HCT116 (cell line): ENCODE results near the gene ELAVL2. TPM values are rescaled to one million over a fixed set of nuclear protein-coding genes. Genes with fewer than 3 reads are reported as not detected.

Experiments used
- ATAC-seq: fragments of 200-7000 bp; cut with Tn5 transposase; 2 replicates; pipeline ENCODE4 v1.9.1; 2020; ENCODE audit warnings: mild to moderate bottlenecking, moderate library complexity
- BruUV-seq: library from RNA; stranded (reverse); fragments of 400-500 nt; replicated peaks from 2 replicates; lab custom pipeline; 2021; lab: Mats Ljungman, UMichigan
- CTCF ChIA-PET: fragments of 300-600 bp; sonication (Branson Sonifier 250); formaldehyde crosslinking; loops from one replicate; lab custom pipeline; 2021; ENCODE audit warnings: antibody characterized with exemption; lab: Charles Lee
- POLR2A ChIA-PET: fragments of 300-600, 350-600 bp; sonication (Branson Sonifier 250); formaldehyde crosslinking; loops from one replicate; lab custom pipeline; 2021; ENCODE audit warnings: antibody characterized with exemption; lab: Charles Lee
- RAD21 ChIA-PET, 2 experiments: fragments of 300-600 bp; sonication (Branson Sonifier 250); formaldehyde crosslinking; loops; one replicate each; lab custom pipeline; 2023; ENCODE audit warnings: low total read pairs in 2 of 2; ENCODE audit not compliant: uncharacterized antibody in 2 of 2, unreplicated experiment in 2 of 2, low non-redundant PET in 1 of 2; lab: Charles Lee
- DNase-seq: peaks from one replicate; pipeline ENCODE4 v3.0.0-alpha.2; 2010; ENCODE audit warnings: low read depth, low spot score
- H2AFZ ChIP-seq: fragments of 200-600 bp; shearing (Covaris generic), sonication (generic); 2 replicates; pipeline ENCODE4 v1.6.1; 2017; ENCODE audit warnings: low read depth, mixed run types, mixed read lengths, antibody characterized with exemption, low read length; ENCODE audit not compliant: poor library complexity, severe bottlenecking
- H3K27ac ChIP-seq: 2 replicates; pipeline ENCODE4 v1.5.1; 2012; ENCODE audit warnings: low read depth, low read length
- H3K27me3 ChIP-seq: fragments of 200-600 bp; sonication (generic); 2 replicates; pipeline ENCODE4 v1.6.1; 2016; ENCODE audit warnings: mixed run types, low read length, mixed read lengths; ENCODE audit not compliant: insufficient read depth
- H3K36me3 ChIP-seq, 2 experiments: fragments of 200-500 bp in 1 of 2; fragments of 200-600 bp in 1 of 2; sonication (Bioruptor generic) in 1 of 2; sonication (generic) in 1 of 2; 2 replicates each; pipeline versions ENCODE4 v1.5.1 to v1.6.1; 2014 to 2016; ENCODE audit warnings: low read length in 2 of 2, inconsistent platforms in 1 of 2, mixed read lengths in 1 of 2, mixed run types in 1 of 2; ENCODE audit not compliant: insufficient read depth in 2 of 2, control insufficient read depth in 1 of 2
- H3K4me1 ChIP-seq, 2 experiments: fragments of 200-600 bp in 1 of 2; sonication (generic) in 1 of 2; 2 replicates each; pipeline versions ENCODE4 v1.5.1 to v1.6.1; 2012 to 2017; ENCODE audit warnings: low read length in 2 of 2, inconsistent platforms in 1 of 2, mild to moderate bottlenecking in 1 of 2, mixed read lengths in 1 of 2, mixed run types in 1 of 2, moderate library complexity in 1 of 2; ENCODE audit not compliant: insufficient read depth in 2 of 2, control insufficient read depth in 1 of 2
- H3K4me2 ChIP-seq: fragments of 200-600 bp; sonication (generic); 2 replicates; pipeline ENCODE4 v1.6.1; 2017; ENCODE audit warnings: mixed run types, low read length, mixed read lengths
- H3K4me3 ChIP-seq, 2 experiments: fragments of 200-600 bp in 1 of 2; sonication (generic) in 1 of 2; replicated peaks in 1 of 2; 2 replicates each; pipeline ENCODE4 v1.5.1; 2011 to 2016; ENCODE audit warnings: low read length in 2 of 2, control low read depth in 1 of 2, low read depth in 1 of 2, mild to moderate bottlenecking in 1 of 2, mixed read lengths in 1 of 2, mixed run types in 1 of 2
- H3K79me2 ChIP-seq: fragments of 200-600 bp; sonication (generic); 2 replicates; pipeline ENCODE4 v1.6.1; 2017; ENCODE audit warnings: mild to moderate bottlenecking, mixed run types, low read length, moderate library complexity, mixed read lengths; ENCODE audit not compliant: insufficient read depth
- H3K9ac ChIP-seq: fragments of 200-600 bp; sonication (generic); 2 replicates; pipeline ENCODE4 v1.6.1; 2016; ENCODE audit warnings: low read length, mixed read lengths
- H3K9me2 ChIP-seq: fragments of 200-600 bp; sonication (generic), shearing (Covaris generic); 2 replicates; pipeline ENCODE4 v1.6.1; 2017; ENCODE audit warnings: mixed run types, mild to moderate bottlenecking, moderate library complexity; ENCODE audit not compliant: insufficient read depth
- H3K9me3 ChIP-seq, 2 experiments: fragments of 200-500 bp in 1 of 2; fragments of 200-600 bp in 1 of 2; sonication (Bioruptor generic) in 1 of 2; sonication (generic) in 1 of 2; 2 replicates each; pipeline ENCODE4 v1.6.1; 2014 to 2017; ENCODE audit warnings: low read length in 2 of 2, mixed read lengths in 2 of 2, inconsistent platforms in 1 of 2, low read depth in 1 of 2, mild to moderate bottlenecking in 1 of 2, mixed run types in 1 of 2, moderate library complexity in 1 of 2; ENCODE audit not compliant: control insufficient read depth in 1 of 2, insufficient read depth in 1 of 2
- H4K20me1 ChIP-seq: fragments of 200-600 bp; sonication (generic), shearing (Covaris generic); 2 replicates; pipeline ENCODE4 v1.6.1; 2017; ENCODE audit warnings: mixed run types, mild to moderate bottlenecking, moderate library complexity; ENCODE audit not compliant: insufficient read depth
- ATF3 ChIP-seq: IDR thresholded peaks from 2 replicates; pipeline ENCODE4 v1.6.1; 2012
- CBX3 ChIP-seq: IDR thresholded peaks from 2 replicates; pipeline ENCODE4 v1.6.1; 2012; ENCODE audit warnings: low read depth
- CEBPB ChIP-seq: IDR thresholded peaks from 2 replicates; pipeline ENCODE4 v1.6.1; 2012; ENCODE audit warnings: low read depth
- CTCF ChIP-seq, 3 experiments: fragments of 200-600 bp in 1 of 3; sonication (generic) in 1 of 3; IDR thresholded peaks in 2 of 3; conservative IDR thresholded peaks in 1 of 3; 2 replicates each; pipeline ENCODE4 v1.5.1; 2012 to 2017; ENCODE audit warnings: low read depth in 2 of 3, low read length in 2 of 3, antibody characterized with exemption in 1 of 3, borderline replicate concordance in 1 of 3, control low read depth in 1 of 3, mild to moderate bottlenecking in 1 of 3, mixed read lengths in 1 of 3, mixed run types in 1 of 3, moderate library complexity in 1 of 3; ENCODE audit not compliant: insufficient read depth in 1 of 3
- EGR1 ChIP-seq: IDR thresholded peaks from 2 replicates; pipeline ENCODE4 v1.6.1; 2012; ENCODE audit warnings: low read depth
- ELF1 ChIP-seq: IDR thresholded peaks from 2 replicates; pipeline ENCODE4 v1.6.1; 2012; ENCODE audit warnings: low read depth, borderline replicate concordance
- EZH2 ChIP-seq: fragments of 200-600 bp; sonication (generic); IDR thresholded peaks from 2 replicates; pipeline ENCODE4 v1.6.1; 2017; ENCODE audit warnings: antibody characterized with exemption, mixed run types
- EZH2phosphoT487 ChIP-seq: fragments of 200-600 bp; IDR thresholded peaks from 2 replicates; pipeline ENCODE4 v1.6.1; 2018; ENCODE audit warnings: antibody characterized with exemption, borderline replicate concordance
- FOSL1 ChIP-seq: IDR thresholded peaks from 2 replicates; pipeline ENCODE4 v1.6.1; 2012; ENCODE audit warnings: low read depth
- MAX ChIP-seq: IDR thresholded peaks from 2 replicates; pipeline ENCODE4 v1.6.1; 2012
- POLR2AphosphoS5 ChIP-seq: IDR thresholded peaks from 2 replicates; pipeline ENCODE4 v1.6.1; 2011; ENCODE audit warnings: mild to moderate bottlenecking, low read depth, low read length, moderate library complexity
- SIN3A ChIP-seq: IDR thresholded peaks from 2 replicates; pipeline ENCODE4 v1.6.1; 2012; ENCODE audit warnings: low read depth
- SRF ChIP-seq: IDR thresholded peaks from 2 replicates; pipeline ENCODE4 v1.6.1; 2012; ENCODE audit warnings: low read depth
- ZBTB33 ChIP-seq: IDR thresholded peaks from 2 replicates; pipeline ENCODE4 v1.6.1; 2011; ENCODE audit warnings: mild to moderate bottlenecking, low read length, moderate library complexity; ENCODE audit not compliant: insufficient replicate concordance; ENCODE audit errors: extremely low read depth
- ZNF274 ChIP-seq: fragments of 200-500 bp; sonication (Bioruptor generic); IDR thresholded peaks from 2 replicates; pipeline ENCODE4 v1.6.1; 2014; ENCODE audit warnings: mild to moderate bottlenecking, low read depth, low read length, inconsistent platforms
- intact Hi-C: fragments of 100-400 bp; cut with micrococcal nuclease; formaldehyde crosslinking; loops from 2 replicates; pipeline ENCODE4 v1.10.0; 2022
- total RNA-seq: library from RNA; stranded (reverse); gene quantifications from one replicate; pipeline ENCODE4 v1.2.1, GENCODE V29; 2021; ENCODE audit not compliant: unreplicated experiment

Gene ELAVL2
- total RNA-seq, 1 experiment from 2014 or later = not detected

GRCh38 chr9:23752859-23753258, 73.2 kb downstream of the ELAVL2 start:
- TF ChIP-seq SRF (no peak), CEBPB (no peak), FOSL1 (no peak), CBX3 (no peak), POLR2AphosphoS5 (no peak), ELF1 (no peak), MAX (no peak), EZH2phosphoT487 (no peak)
- ChIA-PET CTCF (no interaction called here), POLR2A (no interaction called here), RAD21 (no interaction called here)
- Histone ChIP-seq H3K79me2 (no peaks in the 10 kb centered on the region), H3K4me2 (no peak overlapping the region), H3K27me3 (no peaks in the 10 kb centered on the region), H2AFZ (no peak overlapping the region), H3K27ac (no peak overlapping the region), H3K9me2 (no peaks in the 10 kb centered on the region), H3K36me3 (no peaks in the 10 kb centered on the region), H4K20me1 (no peaks in the 10 kb centered on the region), H3K4me3 (no peak overlapping the region), H3K4me1 (no peaks in the 10 kb centered on the region), H3K9ac (no peak overlapping the region), H3K9me3 (peaks cover 13 to 25% of the 10 kb centered on the region in 2 experiments; a peak in 2 of 4 replicates)
- no TSS peak for BruUV-seq
- ATAC-seq (no peak), DNase-seq (no peak)
- intact Hi-C loops = no loop called here

- CTCF ChIA-PET = no interaction called here
- POLR2A ChIA-PET = no interaction called here
- no peak for TF ChIP-seq SRF
- TF ChIP-seq ELF1 = no peak
- TF ChIP-seq ZNF274 = no peak
- TF ChIP-seq POLR2AphosphoS5 = no peak
- TF ChIP-seq ZBTB33 = no peak
- TF ChIP-seq MAX = no peak
- no peak for TF ChIP-seq SIN3A
- TF ChIP-seq ATF3 = no peak
- no peak for TF ChIP-seq EZH2phosphoT487
- TF ChIP-seq CTCF (IDR thresholded peaks at IDR 0.05 in 2 of 3, conservative IDR thresholded peaks at IDR 0.05 in 1 of 3; ENCODE audit: borderline replicate concordance in 1 of 3, insufficient read depth in 1 of 3, low read depth in 2 of 3, low read length in 2 of 3) = no peak
- TF ChIP-seq EZH2 = no peak
- no peak for TF ChIP-seq EGR1
Observed at GRCh38 chr9:23751633-23752032, 74.4 kb downstream of the ELAVL2 start.

More at GRCh38 chr9:23751633-23752032, 74.4 kb downstream of the ELAVL2 start:
- DNase-seq = no peak
- Histone ChIP-seq H3K4me2 (no peak overlapping the region), H3K4me1 (no peaks in the 10 kb centered on the region), H3K9ac (no peak overlapping the region), H4K20me1 (no peaks in the 10 kb centered on the region), H3K4me3 (no peak overlapping the region), H3K9me2 (no peaks in the 10 kb centered on the region), H3K27me3 (no peaks in the 10 kb centered on the region), H3K27ac (no peak overlapping the region), H2AFZ (no peak overlapping the region), H3K79me2 (no peaks in the 10 kb centered on the region), H3K36me3 (no peaks in the 10 kb centered on the region), H3K9me3 (peaks cover 13 to 23% of the 10 kb centered on the region in 2 experiments; a peak in 2 of 4 replicates)
- intact Hi-C loops = no loop called here
- RAD21 ChIA-PET = no interaction called here
- ATAC-seq = no peak
- BruUV-seq = no TSS peak
